H9 (cell line): ENCODE measurements around the gene ATP6V0B. TPM values are rescaled to one million over a fixed set of nuclear protein-coding genes. Genes with fewer than 3 reads are reported as not detected.
A peak's percentile ranks its signal among the peaks of the same experiment; 100 is the strongest.

ENCODE experiments used
- DNase-seq: peaks from one replicate; pipeline ENCODE4 v3.0.0-alpha.2; 2017
- H2AFZ ChIP-seq: one replicate; pipeline ENCODE4 v1.6.1; 2013; ENCODE audit warnings: mild to moderate bottlenecking, low read length, control low read depth, moderate library complexity
- H2AK5ac ChIP-seq: 2 replicates; pipeline ENCODE4 v1.6.1; 2013; ENCODE audit warnings: low read length, control low read depth, mixed read lengths; ENCODE audit not compliant: insufficient read length
- H2BK120ac ChIP-seq: one replicate; pipeline ENCODE4 v1.6.1; 2013; ENCODE audit warnings: low read depth, mild to moderate bottlenecking, low read length, control low read depth, inconsistent platforms; ENCODE audit not compliant: poor library complexity, severe bottlenecking
- H2BK12ac ChIP-seq: 2 replicates; pipeline ENCODE4 v1.6.1; 2013; ENCODE audit warnings: low read length, control low read depth, mixed read lengths, low read depth; ENCODE audit not compliant: insufficient read length
- H2BK15ac ChIP-seq: 2 replicates; pipeline ENCODE4 v1.6.1; 2013; ENCODE audit warnings: low read depth, low read length, control low read depth
- H2BK20ac ChIP-seq: one replicate; pipeline ENCODE4 v1.6.1; 2013; ENCODE audit warnings: low read depth, mild to moderate bottlenecking, low read length, control low read depth, inconsistent platforms; ENCODE audit not compliant: poor library complexity, severe bottlenecking
- H2BK5ac ChIP-seq: 2 replicates; pipeline ENCODE4 v1.6.1; 2013; ENCODE audit warnings: low read length, control low read depth, mixed read lengths; ENCODE audit not compliant: insufficient read length
- H3K14ac ChIP-seq: 2 replicates; pipeline ENCODE4 v1.6.1; 2013; ENCODE audit warnings: low read length, control low read depth; ENCODE audit not compliant: insufficient read depth
- H3K18ac ChIP-seq: 2 replicates; pipeline ENCODE4 v1.6.1; 2013; ENCODE audit warnings: low read depth, mild to moderate bottlenecking, mixed read lengths, low read length, control low read depth; ENCODE audit not compliant: insufficient read length
- H3K23ac ChIP-seq: 2 replicates; pipeline ENCODE4 v1.6.1; 2013; ENCODE audit warnings: low read length, control low read depth, mixed read lengths, low read depth; ENCODE audit not compliant: insufficient read length
- H3K23me2 ChIP-seq: 2 replicates; pipeline ENCODE4 v1.6.1; 2013; ENCODE audit warnings: low read depth, mild to moderate bottlenecking, mixed read lengths, low read length, control low read depth; ENCODE audit not compliant: insufficient read length, poor library complexity, severe bottlenecking
- H3K27ac ChIP-seq: 2 replicates; pipeline ENCODE4 v1.5.1; 2013; ENCODE audit warnings: low read length, control low read depth, mixed read lengths, low read depth; ENCODE audit not compliant: insufficient read length
- H3K27me3 ChIP-seq: 2 replicates; pipeline ENCODE4 v1.6.1; 2013; ENCODE audit warnings: low read length, control low read depth, inconsistent platforms; ENCODE audit not compliant: insufficient read depth
- H3K4ac ChIP-seq: 2 replicates; pipeline ENCODE4 v1.6.1; 2013; ENCODE audit warnings: low read depth, mild to moderate bottlenecking, control low read depth, inconsistent platforms, low read length, moderate library complexity
- H3K4me1 ChIP-seq: 2 replicates; pipeline ENCODE4 v1.6.1; 2013; ENCODE audit warnings: low read length, control low read depth, inconsistent platforms; ENCODE audit not compliant: insufficient read depth
- H3K4me2 ChIP-seq: 2 replicates; pipeline ENCODE4 v1.6.1; 2013; ENCODE audit warnings: low read length, control low read depth, mixed read lengths; ENCODE audit not compliant: insufficient read length, insufficient read depth
- H3K56ac ChIP-seq: 2 replicates; pipeline ENCODE4 v1.6.1; 2013; ENCODE audit warnings: low read depth, mild to moderate bottlenecking, mixed read lengths, low read length, control low read depth; ENCODE audit not compliant: insufficient read length
- H3K79me1 ChIP-seq: 2 replicates; pipeline ENCODE4 v1.6.1; 2013; ENCODE audit warnings: low read depth, mild to moderate bottlenecking, moderate library complexity, low read length, control low read depth, inconsistent platforms; ENCODE audit not compliant: insufficient read depth, poor library complexity, severe bottlenecking
- H3K79me2 ChIP-seq: 2 replicates; pipeline ENCODE4 v1.6.1; 2013; ENCODE audit warnings: low read length, control low read depth, inconsistent platforms; ENCODE audit not compliant: insufficient read depth
- H3K9ac ChIP-seq: 2 replicates; pipeline ENCODE4 v1.6.1; 2013; ENCODE audit warnings: low read length, control low read depth, mixed read lengths; ENCODE audit not compliant: insufficient read length; ENCODE audit errors: extremely low read depth
- H3K9me3 ChIP-seq: one replicate; pipeline ENCODE4 v1.6.1; 2013; ENCODE audit warnings: low read depth, low read length, inconsistent platforms; ENCODE audit not compliant: control insufficient read depth
- H3T11ph ChIP-seq: one replicate; pipeline ENCODE4 v1.6.1; 2013; ENCODE audit warnings: mild to moderate bottlenecking, low read length, control low read depth, inconsistent platforms
- H4K20me1 ChIP-seq: one replicate; pipeline ENCODE4 v1.6.1; 2013; ENCODE audit not compliant: control insufficient read depth, insufficient read length, insufficient read depth
- H4K5ac ChIP-seq: 2 replicates; pipeline ENCODE4 v1.6.1; 2013; ENCODE audit warnings: low read depth, mild to moderate bottlenecking, mixed read lengths, low read length, control low read depth; ENCODE audit not compliant: insufficient read length
- H4K8ac ChIP-seq: replicated peaks from 2 replicates; pipeline ENCODE4 v1.6.1; 2013; ENCODE audit warnings: low read length, control low read depth, mixed read lengths, low read depth; ENCODE audit not compliant: insufficient read length
- H4K91ac ChIP-seq: 2 replicates; pipeline ENCODE4 v1.6.1; 2013; ENCODE audit warnings: low read depth, mild to moderate bottlenecking, moderate library complexity, mixed read lengths, low read length, control low read depth; ENCODE audit not compliant: insufficient read length
- H3K27ac Mint-ChIP-seq, 3 experiments: 2 replicates in 2 of 3; 3 replicates in 1 of 3; pipeline ENCODE4 v1.8.0; 2020 to 2021; ENCODE audit warnings: mixed read lengths in 3 of 3, mild to moderate bottlenecking in 1 of 3, moderate library complexity in 1 of 3
- H3K27me3 Mint-ChIP-seq: 2 replicates; pipeline ENCODE4 v1.8.0; 2021; ENCODE audit warnings: low read depth, mild to moderate bottlenecking, moderate library complexity, mixed read lengths
- H3K36me3 Mint-ChIP-seq, 3 experiments: 2 replicates in 2 of 3; 3 replicates in 1 of 3; pipeline ENCODE4 v1.8.0; 2020 to 2021; ENCODE audit warnings: low read depth in 3 of 3, mixed read lengths in 3 of 3; ENCODE audit not compliant: insufficient read depth in 1 of 3
- H3K4me1 Mint-ChIP-seq, 2 experiments: 2 replicates each; pipeline ENCODE4 v1.8.0; 2020; ENCODE audit warnings: mixed read lengths in 2 of 2
- H3K4me3 Mint-ChIP-seq, 2 experiments: 2 replicates in 1 of 2; 3 replicates in 1 of 2; pipeline ENCODE4 v1.8.0; 2020 to 2021; ENCODE audit warnings: mild to moderate bottlenecking in 2 of 2, mixed read lengths in 2 of 2, moderate library complexity in 1 of 2
- H3K9me3 Mint-ChIP-seq, 2 experiments: 2 replicates in 1 of 2; 3 replicates in 1 of 2; pipeline ENCODE4 v1.8.0; 2020; ENCODE audit warnings: mild to moderate bottlenecking in 2 of 2, mixed read lengths in 2 of 2, moderate library complexity in 1 of 2
- WGBS: extraction: QIAGEN DNeasy Blood & Tissue Kit; methylation state at CpG from one replicate; pipeline ENCODE4 v1.1.7; 2013; ENCODE audit warnings: missing lambda C conversion rate, low lambda C conversion rate, mixed read lengths; ENCODE audit not compliant: insufficient read length; ENCODE audit errors: extremely low coverage; 5-methylcytosine and 5-hydroxymethylcytosine counted together
- total RNA-seq: library from RNA; stranded (reverse); gene quantifications from 2 replicates; pipeline ENCODE4 v1.2.1, GENCODE V29; 2021
- TF ChIP-seq, protein P1 (sequence below): fragments of 200-600 bp; sonication (generic); conservative IDR thresholded peaks from 3 replicates; pipeline ENCODE4 v1.8.0; 2021; ENCODE audit warnings: antibody characterized with exemption, mild to moderate bottlenecking

ATP6V0B gene
- total RNA-seq, 1 experiment from 2014 or later = 131 TPM

DNA sequence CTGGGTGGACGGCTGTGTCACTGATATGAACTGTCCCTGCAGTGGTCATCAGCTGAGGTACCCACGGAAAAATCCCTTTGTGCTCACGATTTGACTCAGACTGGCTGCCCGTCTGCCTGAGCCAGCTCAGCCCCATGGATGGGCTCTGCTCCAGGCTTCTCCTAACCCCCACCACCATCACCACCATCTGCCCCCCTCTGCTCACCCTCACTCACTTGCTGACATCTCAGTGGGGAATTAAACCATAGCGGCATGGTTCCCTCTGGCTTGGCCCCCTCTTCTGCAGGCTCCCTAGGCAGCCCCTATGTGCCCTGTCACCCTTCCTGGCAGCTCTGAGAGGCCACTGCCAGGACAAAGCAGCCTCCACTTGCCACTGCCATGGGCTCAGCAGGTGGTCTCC is 39.2 kb downstream of the ATP6V0B start:
- Histone ChIP-seq H3K4me2 (no peak overlapping the region), H2AFZ (no peak overlapping the region), H3K18ac (no peak overlapping the region), H3K79me2 (no peaks in the 10 kb centered on the region), H3K9ac (no peak overlapping the region), H2AK5ac (no peak overlapping the region), H3K56ac (no peak overlapping the region), H2BK12ac (no peak overlapping the region), H2BK5ac (no peak overlapping the region), H3T11ph (no peak overlapping the region), H3K9me3 (no peaks in the 10 kb centered on the region), H3K4me1 (peaks cover 3% of the 10 kb centered on the region; the same call in 1 of the 2 replicates), H2BK20ac (no peak overlapping the region), H2BK15ac (no peak overlapping the region), H3K4ac (no peak overlapping the region), H4K91ac (no peak overlapping the region), H3K23ac (no peak overlapping the region), H2BK120ac (no peak overlapping the region), H3K79me1 (no peaks in the 10 kb centered on the region), H4K20me1 (no peaks in the 10 kb centered on the region), H4K8ac (no peak overlapping the region), H3K27ac (no peak overlapping the region), H3K23me2 (no peaks in the 10 kb centered on the region), H3K27me3 (no peaks in the 10 kb centered on the region), H4K5ac (no peak overlapping the region), H3K14ac (no peak overlapping the region; the same call in 1 of the 2 replicates)
- TF ChIP-seq, protein P1, sequence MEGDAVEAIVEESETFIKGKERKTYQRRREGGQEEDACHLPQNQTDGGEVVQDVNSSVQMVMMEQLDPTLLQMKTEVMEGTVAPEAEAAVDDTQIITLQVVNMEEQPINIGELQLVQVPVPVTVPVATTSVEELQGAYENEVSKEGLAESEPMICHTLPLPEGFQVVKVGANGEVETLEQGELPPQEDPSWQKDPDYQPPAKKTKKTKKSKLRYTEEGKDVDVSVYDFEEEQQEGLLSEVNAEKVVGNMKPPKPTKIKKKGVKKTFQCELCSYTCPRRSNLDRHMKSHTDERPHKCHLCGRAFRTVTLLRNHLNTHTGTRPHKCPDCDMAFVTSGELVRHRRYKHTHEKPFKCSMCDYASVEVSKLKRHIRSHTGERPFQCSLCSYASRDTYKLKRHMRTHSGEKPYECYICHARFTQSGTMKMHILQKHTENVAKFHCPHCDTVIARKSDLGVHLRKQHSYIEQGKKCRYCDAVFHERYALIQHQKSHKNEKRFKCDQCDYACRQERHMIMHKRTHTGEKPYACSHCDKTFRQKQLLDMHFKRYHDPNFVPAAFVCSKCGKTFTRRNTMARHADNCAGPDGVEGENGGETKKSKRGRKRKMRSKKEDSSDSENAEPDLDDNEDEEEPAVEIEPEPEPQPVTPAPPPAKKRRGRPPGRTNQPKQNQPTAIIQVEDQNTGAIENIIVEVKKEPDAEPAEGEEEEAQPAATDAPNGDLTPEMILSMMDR = no peak
- peaks cover 4 to 13% (median 5%) of the 10 kb centered on the region in 3 experiments; a peak in 6 of 7 replicates for H3K36me3 Mint-ChIP-seq
- no peaks in the 10 kb centered on the region for H3K27me3 Mint-ChIP-seq
- no peak for DNase-seq
- no peak overlapping the region for H3K4me3 Mint-ChIP-seq
- no peaks in the 10 kb centered on the region for H3K9me3 Mint-ChIP-seq
- WGBS = no CpG with 5 or more reads among the region's 5 CpGs
- peak overlapping the region in 1 of 3 experiments; percentile 6; a peak in 1 of 7 replicates for H3K27ac Mint-ChIP-seq
- peaks cover 15 to 31% of the 10 kb centered on the region in 2 experiments for H3K4me1 Mint-ChIP-seq
